Loucy (cell line): ENCODE results near the gene ZFHX3.

Experiments
- EZH2phosphoT487 ChIP-seq: fragments of 200-600 bp; IDR thresholded peaks from 2 replicates; pipeline ENCODE4 v1.6.1; 2018; ENCODE audit warnings: antibody characterized with exemption, mild to moderate bottlenecking, moderate library complexity, borderline replicate concordance
- TF ChIP-seq, protein P1 (sequence below): fragments of 200-600 bp; sonication (generic); conservative IDR thresholded peaks from 2 replicates; pipeline ENCODE4 v1.5.1; 2014; ENCODE audit warnings: mild to moderate bottlenecking, antibody characterized with exemption, low read length

DNA sequence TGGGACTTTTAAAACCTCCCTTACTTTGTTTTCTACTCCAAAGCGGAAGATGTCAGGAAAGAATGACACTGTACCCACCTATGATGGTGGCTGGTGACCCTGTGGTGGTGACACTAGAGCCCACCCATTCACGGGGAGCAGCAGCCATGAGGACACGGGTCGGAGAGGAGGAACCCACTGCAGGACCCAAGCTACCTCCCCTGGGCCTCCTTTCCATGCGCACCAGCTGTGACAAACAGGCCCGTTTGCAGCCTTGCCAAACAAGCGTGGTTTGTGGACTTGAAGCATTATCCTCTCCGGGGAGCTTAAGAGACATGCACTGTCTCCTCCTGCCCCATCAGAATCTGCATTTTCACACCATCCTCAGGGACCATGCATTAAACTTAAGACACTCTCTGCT lies 85.6 kb downstream of the ZFHX3 start:
- TF ChIP-seq, protein P1, sequence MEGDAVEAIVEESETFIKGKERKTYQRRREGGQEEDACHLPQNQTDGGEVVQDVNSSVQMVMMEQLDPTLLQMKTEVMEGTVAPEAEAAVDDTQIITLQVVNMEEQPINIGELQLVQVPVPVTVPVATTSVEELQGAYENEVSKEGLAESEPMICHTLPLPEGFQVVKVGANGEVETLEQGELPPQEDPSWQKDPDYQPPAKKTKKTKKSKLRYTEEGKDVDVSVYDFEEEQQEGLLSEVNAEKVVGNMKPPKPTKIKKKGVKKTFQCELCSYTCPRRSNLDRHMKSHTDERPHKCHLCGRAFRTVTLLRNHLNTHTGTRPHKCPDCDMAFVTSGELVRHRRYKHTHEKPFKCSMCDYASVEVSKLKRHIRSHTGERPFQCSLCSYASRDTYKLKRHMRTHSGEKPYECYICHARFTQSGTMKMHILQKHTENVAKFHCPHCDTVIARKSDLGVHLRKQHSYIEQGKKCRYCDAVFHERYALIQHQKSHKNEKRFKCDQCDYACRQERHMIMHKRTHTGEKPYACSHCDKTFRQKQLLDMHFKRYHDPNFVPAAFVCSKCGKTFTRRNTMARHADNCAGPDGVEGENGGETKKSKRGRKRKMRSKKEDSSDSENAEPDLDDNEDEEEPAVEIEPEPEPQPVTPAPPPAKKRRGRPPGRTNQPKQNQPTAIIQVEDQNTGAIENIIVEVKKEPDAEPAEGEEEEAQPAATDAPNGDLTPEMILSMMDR = no peak
- TF ChIP-seq EZH2phosphoT487 = no peak
